ENCODE results near the gene CNDP2. TPM values are rescaled to one million over a fixed set of nuclear protein-coding genes. Genes with fewer than 3 reads are reported as not detected.

The CNDP2 gene
- polyA plus RNA-seq (ENCODE audit: insufficient read length in 12 of 12), result 10 to 100 TPM in 11 of 12 donors, not detected in 1; 43.7 to 77.8 (median 60.9) TPM
- long read RNA-seq, donor 1, full-length matches to known transcripts, result 15 of 73 reads
- long read RNA-seq, donor 1, partial matches to known transcripts, result 58 of 73 reads
- long read RNA-seq, donor 1, other reads (novel, unspliced or antisense), result 0 of 73 reads
- long read RNA-seq, donor 2, full-length matches to known transcripts, result 15 of 23 reads
- long read RNA-seq, donor 2, partial matches to known transcripts, result 8 of 23 reads
- long read RNA-seq, donor 2, other reads (novel, unspliced or antisense), result 0 of 23 reads
- long read RNA-seq, donor 3, full-length matches to known transcripts, result 2 of 12 reads
- long read RNA-seq, donor 3, partial matches to known transcripts, result 10 of 12 reads
- long read RNA-seq, donor 3, other reads (novel, unspliced or antisense), result 0 of 12 reads
- long read RNA-seq, donor 4, full-length matches to known transcripts, result 4 of 4 reads
- long read RNA-seq, donor 4, partial matches to known transcripts, result 0 of 4 reads
- long read RNA-seq, donor 4, other reads (novel, unspliced or antisense), result 0 of 4 reads
- long read RNA-seq, donor 5, full-length matches to known transcripts, result 13 of 13 reads
- long read RNA-seq, donor 5, partial matches to known transcripts, result 0 of 13 reads
- long read RNA-seq, donor 5, other reads (novel, unspliced or antisense), result 0 of 13 reads
- long read RNA-seq, donor 6, full-length matches to known transcripts, result 8 of 8 reads
- long read RNA-seq, donor 6, partial matches to known transcripts, result 0 of 8 reads
- long read RNA-seq, donor 6, other reads (novel, unspliced or antisense), result 0 of 8 reads
- long read RNA-seq, donor 7, full-length matches to known transcripts, result 2 of 2 reads
- long read RNA-seq, donor 7, partial matches to known transcripts, result 0 of 2 reads
- long read RNA-seq, donor 7, other reads (novel, unspliced or antisense), result 0 of 2 reads
- long read RNA-seq, donor 8, full-length matches to known transcripts, result 8 of 8 reads
- long read RNA-seq, donor 8, partial matches to known transcripts, result 0 of 8 reads
- long read RNA-seq, donor 8, other reads (novel, unspliced or antisense), result 0 of 8 reads
- long read RNA-seq, donor 9, partial matches to known transcripts, result 0 of 4 reads
- long read RNA-seq, donor 9, other reads (novel, unspliced or antisense), result 0 of 4 reads
- long read RNA-seq, donor 10, full-length matches to known transcripts, result 14 of 14 reads
- long read RNA-seq, donor 10, partial matches to known transcripts, result 0 of 14 reads
- long read RNA-seq, donor 10, other reads (novel, unspliced or antisense), result 0 of 14 reads
- long read RNA-seq, donor 11, full-length matches to known transcripts, result 12 of 12 reads
- long read RNA-seq, donor 11, partial matches to known transcripts, result 0 of 12 reads
- long read RNA-seq, donor 11, other reads (novel, unspliced or antisense), result 0 of 12 reads

- DNase-seq, result peak; percentile 100
Observed at GRCh38 chr18:74495581-74496507, at the start of gene CNDP2. Gene CNDP2, plus strand, starts transcription at chr18:74496363. Its CDS starts 3,611 bp downstream, at chr18:74499974.

GRCh38 chr18:74446631-74447403 lies 49.3 kb upstream of the CNDP2 start:
- no peak for DNase-seq

- DNase-seq, result no peak
Observed at GRCh38 chr18:74447404-74448152, 48.6 kb upstream of the CNDP2 start.

- DNase-seq, result no peak
Observed at GRCh38 chr18:74450626-74451025, 45.5 kb upstream of the CNDP2 start.

GRCh38 chr18:74451148-74451547 lies 45.0 kb upstream of the CNDP2 start:
- no peak for DNase-seq

GRCh38 chr18:74453016-74453566 lies 43.1 kb upstream of the CNDP2 start:
- DNase-seq, result no peak

- DNase-seq, result no peak
Observed at GRCh38 chr18:74453642-74454198, 42.4 kb upstream of the CNDP2 start.

GRCh38 chr18:74454279-74454751 lies 41.8 kb upstream of the CNDP2 start:
- no peak for DNase-seq

GRCh38 chr18:74455386-74455785 lies 40.8 kb upstream of the CNDP2 start:
- no peak for DNase-seq

- no peak for DNase-seq
Observed at GRCh38 chr18:74456017-74456348, 40.2 kb upstream of the CNDP2 start.

GRCh38 chr18:74456349-74457042 lies 39.7 kb upstream of the CNDP2 start:
- peak; percentile 38 for DNase-seq

- no peak for DNase-seq
Observed at GRCh38 chr18:74457043-74457724, 39.0 kb upstream of the CNDP2 start, which contains the start of gene DIPK1C. Gene DIPK1C, minus strand, starts transcription at chr18:74457308. Its CDS starts 49 bp downstream, at chr18:74457259.

- peak; percentile 25 for DNase-seq
Observed at GRCh38 chr18:74457725-74458421, 38.3 kb upstream of the CNDP2 start.

GRCh38 chr18:74459889-74460288 lies 36.3 kb upstream of the CNDP2 start:
- peak; percentile 70 for DNase-seq

- DNase-seq, result no peak
Observed at GRCh38 chr18:74460825-74461224, 35.3 kb upstream of the CNDP2 start.

GRCh38 chr18:74463254-74463653 lies 32.9 kb upstream of the CNDP2 start:
- DNase-seq, result peak; percentile 68

All from muscle of arm (tissue), 14 donors.